OCI-LY7 (cell line): ENCODE results near the gene PMVK.

Experiments used
- CTCF ChIP-seq: fragments of 200-600 bp; sonication (generic); conservative IDR thresholded peaks from 2 replicates; pipeline ENCODE4 v1.5.1; 2014; ENCODE audit warnings: mild to moderate bottlenecking, antibody characterized with exemption, low read length, moderate library complexity, mixed read lengths
- EZH2phosphoT487 ChIP-seq: fragments of 200-600 bp; sonication (generic); IDR thresholded peaks from 2 replicates; pipeline ENCODE4 v1.6.1; 2018; ENCODE audit warnings: low read depth, borderline replicate concordance, mild to moderate bottlenecking, mixed run types, antibody characterized with exemption, low read length, moderate library complexity, mixed read lengths

GRCh38 chr1:154963643-154964042 is 27.1 kb upstream of the PMVK start:
- no peak for TF ChIP-seq EZH2phosphoT487
- TF ChIP-seq CTCF = no peak
